H1 (cell line): Measurements from ENCODE around the gene ZSCAN16.

ENCODE experiments used
- CBX8 ChIP-seq: fragments of 300-800, 300-1000 bp; sonication (generic); IDR thresholded peaks from 2 replicates; pipeline ENCODE4 v1.7.1; 2016; ENCODE audit warnings: low read depth, low read length, borderline replicate concordance
- CREB1 ChIP-seq: IDR thresholded peaks from 2 replicates; pipeline ENCODE4 v1.6.1; 2012; ENCODE audit warnings: inconsistent platforms
- CTCF ChIP-seq, 3 experiments: IDR thresholded peaks; 1 replicate in 2 of 3; 2 replicates in 1 of 3; pipeline versions ENCODE4 v1.5.1 to v1.6.1; 2011; ENCODE audit warnings: low read length in 3 of 3, mild to moderate bottlenecking in 3 of 3, inconsistent platforms in 2 of 3, low read depth in 1 of 3, moderate library complexity in 1 of 3; ENCODE audit not compliant: insufficient read depth in 1 of 3; ENCODE audit errors: control extremely low read depth in 1 of 3
- EP300 ChIP-seq, 2 experiments: IDR thresholded peaks; 1 replicate in 1 of 2; 2 replicates in 1 of 2; pipeline ENCODE4 v1.6.1; 2011 to 2012; ENCODE audit warnings: low read depth in 2 of 2, low read length in 2 of 2, mild to moderate bottlenecking in 2 of 2, borderline replicate concordance in 1 of 2, inconsistent platforms in 1 of 2, moderate library complexity in 1 of 2
- FOSL1 ChIP-seq: IDR thresholded peaks from 2 replicates; pipeline ENCODE4 v1.6.1; 2011; ENCODE audit warnings: mild to moderate bottlenecking, low read depth, low read length, moderate library complexity; ENCODE audit not compliant: insufficient read depth
- GTF2F1 ChIP-seq: IDR thresholded peaks from 2 replicates; pipeline ENCODE4 v1.6.1; 2012; ENCODE audit warnings: low read depth, low read length, improper control_type of control experiment, borderline replicate concordance
- JUND ChIP-seq: IDR thresholded peaks from 2 replicates; pipeline ENCODE4 v1.6.1; 2011; ENCODE audit warnings: mild to moderate bottlenecking, improper control_type of control experiment, low read length
- POLR2A ChIP-seq, 2 experiments: IDR thresholded peaks; 1 replicate in 1 of 2; 2 replicates in 1 of 2; pipeline ENCODE4 v1.6.1; 2011; ENCODE audit warnings: low read depth in 2 of 2, low read length in 2 of 2, mild to moderate bottlenecking in 2 of 2; ENCODE audit errors: control extremely low read depth in 1 of 2
- POLR2AphosphoS5 ChIP-seq: IDR thresholded peaks from 2 replicates; pipeline ENCODE4 v1.6.1; 2011; ENCODE audit warnings: low read depth, low read length
- ZNF274 ChIP-seq: IDR thresholded peaks from 2 replicates; pipeline ENCODE4 v1.7.0; 2012; ENCODE audit warnings: low read length, borderline replicate concordance; ENCODE audit errors: extremely low read depth

GRCh38 chr6:28078836-28079235 is 45.6 kb upstream of the ZSCAN16 start:
- TF ChIP-seq ZNF274, result no peak
- no peak for TF ChIP-seq GTF2F1
- TF ChIP-seq CREB1, result no peak
- no peak for TF ChIP-seq EP300 (IDR thresholded peaks at IDR 0.05; ENCODE audit: borderline replicate concordance in 1 of 2, low read depth in 2 of 2, low read length in 2 of 2)
- no peak for TF ChIP-seq CTCF (IDR thresholded peaks at IDR 0.05; ENCODE audit: control extremely low read depth in 1 of 3, insufficient read depth in 1 of 3, low read depth in 1 of 3, low read length in 3 of 3)
- TF ChIP-seq JUND, result no peak
- TF ChIP-seq FOSL1, result no peak
- TF ChIP-seq POLR2AphosphoS5, result no peak
- no peak for TF ChIP-seq CBX8
- TF ChIP-seq POLR2A (IDR thresholded peaks at IDR 0.05; ENCODE audit: control extremely low read depth in 1 of 2, low read depth in 2 of 2, low read length in 2 of 2), result no peak
